GM18520 (cell line): ENCODE results near the gene MARVELD3.
"Not testable (repeated sequence)": the region's sequence is repeated elsewhere in the genome, so short reads cannot be mapped to it uniquely, and the experiment has no call there.

ENCODE experiments used
- ATAC-seq: cut with Tn5 transposase; IDR thresholded peaks from one replicate; pipeline ENCODE4 v1.9.1; 2021; ENCODE audit not compliant: unreplicated experiment

The MARVELD3 gene

GRCh38 chr16:71670537-71670936 is 44.6 kb downstream of the MARVELD3 start:
- no peak for ATAC-seq

DNA sequence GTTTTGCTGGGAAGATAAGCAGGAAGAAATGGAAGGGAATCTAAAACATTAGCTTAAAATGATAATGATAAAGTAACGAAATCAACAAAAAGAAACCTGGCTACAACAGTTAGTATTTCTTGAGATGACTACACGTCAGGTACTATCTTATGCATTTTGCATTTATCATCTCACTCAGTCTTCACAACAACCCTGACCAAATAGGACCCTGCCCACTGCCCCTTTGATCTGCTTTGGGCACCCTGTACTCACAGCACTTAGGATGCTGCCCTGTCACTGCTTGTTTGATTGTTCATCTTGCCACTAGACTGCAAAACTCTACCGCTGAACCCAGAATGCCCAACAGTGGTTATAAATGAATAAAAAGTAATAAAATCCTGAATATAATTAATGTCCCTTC is 45.2 kb downstream of the MARVELD3 start:
- no peak for ATAC-seq

DNA sequence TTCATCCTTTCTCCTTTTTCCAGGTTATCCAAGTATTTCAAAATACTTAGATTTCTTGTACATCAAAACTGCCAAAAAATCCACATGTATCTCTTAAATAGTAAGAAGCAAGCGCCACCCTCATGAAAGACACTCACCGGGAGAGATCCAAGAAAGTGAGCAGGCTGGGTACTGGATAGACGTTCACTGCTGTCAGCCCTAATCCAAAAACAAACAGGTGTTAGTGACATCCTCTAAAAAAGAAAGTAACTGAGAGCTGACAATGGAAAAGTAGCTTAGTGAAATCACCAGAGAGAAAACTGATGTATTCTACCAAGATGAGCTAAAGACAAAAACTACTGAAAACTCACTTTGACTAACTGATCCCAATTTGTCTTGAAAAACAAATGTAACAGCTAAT is 46.1 kb downstream of the MARVELD3 start:
- ATAC-seq = no peak

- ATAC-seq = no peak
These were observed 47.0 kb downstream of the MARVELD3 start for GRCh38 chr16:71672803-71673581.

DNA sequence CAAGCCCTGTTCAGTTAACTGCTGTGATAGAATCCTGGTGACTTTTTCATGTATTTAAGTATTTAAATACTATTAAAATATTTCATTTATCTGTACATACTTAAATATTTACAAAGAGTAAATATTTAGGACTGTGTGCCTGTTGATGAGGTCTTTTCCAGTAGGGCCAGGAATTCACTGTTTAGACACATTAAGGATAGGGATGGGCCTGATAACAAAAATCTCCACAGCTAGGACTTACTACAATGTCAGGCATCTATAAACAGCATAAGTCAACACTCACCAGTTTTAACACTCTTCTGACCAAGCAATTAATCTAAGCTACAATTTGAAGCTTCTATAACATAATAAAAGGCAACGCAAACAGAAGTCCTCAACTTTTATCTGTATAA is 47.6 kb downstream of the MARVELD3 start:
- ATAC-seq = no peak

DNA sequence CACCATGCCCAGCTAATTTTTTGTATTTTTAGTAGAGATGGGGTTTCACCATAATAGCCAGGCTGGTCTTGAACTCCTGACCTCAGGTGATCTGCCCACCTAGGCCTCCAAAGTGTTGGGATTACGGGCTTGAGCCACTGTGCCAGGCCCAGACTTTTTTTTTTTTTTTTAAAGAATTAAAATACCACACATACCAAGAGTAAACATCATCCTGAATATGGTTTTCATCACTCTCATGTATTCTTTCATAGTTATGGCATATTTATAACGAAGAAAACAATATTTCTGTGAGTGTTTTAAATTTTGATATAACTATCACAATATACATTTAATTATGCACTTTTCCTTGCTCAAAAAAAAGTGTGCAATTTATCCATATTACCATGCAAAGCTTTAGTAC is 48.2 kb downstream of the MARVELD3 start:
- ATAC-seq = no peak

GRCh38 chr16:71675380-71675779 is 49.4 kb downstream of the MARVELD3 start:
- ATAC-seq = no peak

GRCh38 chr16:71676236-71676635 is 50.3 kb downstream of the MARVELD3 start:
- ATAC-seq = no peak

- no peak for ATAC-seq
These were observed 55.4 kb downstream of the MARVELD3 start for GRCh38 chr16:71681360-71681759.

DNA sequence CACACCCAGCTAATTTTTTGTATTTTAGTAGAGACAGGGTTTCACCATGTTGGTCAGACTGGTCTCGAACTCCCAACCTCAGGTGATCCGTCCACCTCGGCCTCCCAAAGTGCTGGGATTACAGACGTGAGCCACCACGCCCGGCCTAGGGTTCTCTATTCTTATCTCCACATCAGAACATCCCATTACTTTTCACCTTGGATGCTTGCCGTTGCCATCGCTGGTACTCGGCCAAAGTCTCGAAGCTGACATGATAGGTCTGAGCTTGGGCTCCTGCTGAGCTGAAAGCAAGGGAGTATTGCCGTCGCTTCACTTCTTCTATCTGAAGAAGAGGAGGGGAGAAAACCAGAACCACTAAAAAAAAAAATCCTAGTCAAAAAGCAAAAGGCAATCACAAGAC is 58.3 kb downstream of the MARVELD3 start:
- ATAC-seq = not testable (repeated sequence)
